ENCODE data around the gene NAGK.
"Not testable (repeated sequence)": the region's sequence is repeated elsewhere in the genome, so short reads cannot be mapped to it uniquely, and the experiment has no call there.

Gene NAGK

GRCh38 chr2:71091808-71092207, 23.4 kb downstream of the NAGK start:
- H3K4me3 ChIP-seq (replicated peaks in 1 of 2; ENCODE audit: low read depth in 2 of 2, low read length in 2 of 2); DNase-seq (ENCODE audit: low read depth in 2 of 2): not testable (repeated sequence)

GRCh38 chr2:71092491-71093260, 24.2 kb downstream of the NAGK start:
- not testable (repeated sequence) for DNase-seq (ENCODE audit: low read depth in 2 of 2); H3K4me3 ChIP-seq (replicated peaks in 1 of 2; ENCODE audit: low read depth in 2 of 2, low read length in 2 of 2)

GRCh38 chr2:71100195-71100964, 31.9 kb downstream of the NAGK start:
- peak; percentile 76 to 78 for DNase-seq (ENCODE audit: low read depth in 2 of 2)
- peak; percentile 88 for TF ChIP-seq CTCF (IDR thresholded peaks at IDR 0.05; ENCODE audit: low read depth, low read length)
- H3K4me3 ChIP-seq (replicated peaks in 1 of 2; ENCODE audit: low read depth in 2 of 2, low read length in 2 of 2) = no peak overlapping the region

GRCh38 chr2:71101656-71102055, 33.2 kb downstream of the NAGK start:
- peak; percentile 57 to 74 for DNase-seq (ENCODE audit: low read depth in 2 of 2)
- TF ChIP-seq CTCF (IDR thresholded peaks at IDR 0.05; ENCODE audit: low read depth, low read length) = no peak
- H3K4me3 ChIP-seq (replicated peaks in 1 of 2; ENCODE audit: low read depth in 2 of 2, low read length in 2 of 2) = no peak overlapping the region

- no peak for DNase-seq (ENCODE audit: low read depth in 2 of 2)
- no peak for TF ChIP-seq CTCF (IDR thresholded peaks at IDR 0.05; ENCODE audit: low read depth, low read length)
- no peak overlapping the region for H3K4me3 ChIP-seq (replicated peaks in 1 of 2; ENCODE audit: low read depth in 2 of 2, low read length in 2 of 2)
These were observed 34.7 kb downstream of the NAGK start for GRCh38 chr2:71102981-71103681.

GRCh38 chr2:71103809-71104208, 35.4 kb downstream of the NAGK start:
- no peak for TF ChIP-seq CTCF (IDR thresholded peaks at IDR 0.05; ENCODE audit: low read depth, low read length)
- DNase-seq (ENCODE audit: low read depth in 2 of 2) = no peak
- no peak overlapping the region for H3K4me3 ChIP-seq (replicated peaks in 1 of 2; ENCODE audit: low read depth in 2 of 2, low read length in 2 of 2)

- H3K4me3 ChIP-seq (replicated peaks in 1 of 2; ENCODE audit: low read depth in 2 of 2, low read length in 2 of 2); DNase-seq (ENCODE audit: low read depth in 2 of 2): not testable (repeated sequence)
These were observed 38.0 kb downstream of the NAGK start for GRCh38 chr2:71106463-71106862.

GRCh38 chr2:71108091-71108490, 39.6 kb downstream of the NAGK start:
- TF ChIP-seq CTCF (IDR thresholded peaks at IDR 0.05; ENCODE audit: low read depth, low read length) = no peak
- DNase-seq (ENCODE audit: low read depth in 2 of 2) = no peak
- no peak overlapping the region for H3K4me3 ChIP-seq (replicated peaks in 1 of 2; ENCODE audit: low read depth in 2 of 2, low read length in 2 of 2)
